Measurements from ENCODE around the gene EFCAB11.

DNA sequence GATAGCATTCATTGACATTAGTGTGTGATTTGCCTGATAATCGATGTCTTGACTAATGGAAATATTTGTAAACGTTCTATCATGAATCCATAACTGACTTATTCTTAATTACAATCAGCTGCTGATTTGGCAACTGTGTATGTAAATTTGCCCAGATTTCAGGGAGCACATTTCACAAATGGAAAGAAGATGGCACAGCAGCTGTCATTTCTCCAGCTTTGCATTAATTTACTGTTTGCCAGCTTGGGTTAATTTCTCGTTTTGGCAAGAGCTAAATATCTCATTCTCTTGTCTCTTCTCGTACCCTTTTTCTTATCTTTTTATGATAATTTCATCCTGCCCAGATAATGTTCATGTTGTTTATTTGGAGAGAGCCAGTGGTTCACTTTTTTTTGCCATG lies 24.1 kb upstream of the EFCAB11 start:
- TF ChIP-seq, protein P1, sequence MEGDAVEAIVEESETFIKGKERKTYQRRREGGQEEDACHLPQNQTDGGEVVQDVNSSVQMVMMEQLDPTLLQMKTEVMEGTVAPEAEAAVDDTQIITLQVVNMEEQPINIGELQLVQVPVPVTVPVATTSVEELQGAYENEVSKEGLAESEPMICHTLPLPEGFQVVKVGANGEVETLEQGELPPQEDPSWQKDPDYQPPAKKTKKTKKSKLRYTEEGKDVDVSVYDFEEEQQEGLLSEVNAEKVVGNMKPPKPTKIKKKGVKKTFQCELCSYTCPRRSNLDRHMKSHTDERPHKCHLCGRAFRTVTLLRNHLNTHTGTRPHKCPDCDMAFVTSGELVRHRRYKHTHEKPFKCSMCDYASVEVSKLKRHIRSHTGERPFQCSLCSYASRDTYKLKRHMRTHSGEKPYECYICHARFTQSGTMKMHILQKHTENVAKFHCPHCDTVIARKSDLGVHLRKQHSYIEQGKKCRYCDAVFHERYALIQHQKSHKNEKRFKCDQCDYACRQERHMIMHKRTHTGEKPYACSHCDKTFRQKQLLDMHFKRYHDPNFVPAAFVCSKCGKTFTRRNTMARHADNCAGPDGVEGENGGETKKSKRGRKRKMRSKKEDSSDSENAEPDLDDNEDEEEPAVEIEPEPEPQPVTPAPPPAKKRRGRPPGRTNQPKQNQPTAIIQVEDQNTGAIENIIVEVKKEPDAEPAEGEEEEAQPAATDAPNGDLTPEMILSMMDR (IDR thresholded peaks at IDR 0.05; ENCODE audit: low read length) = no peak
- no peak for TF ChIP-seq EZH2phosphoT487 (IDR thresholded peaks at IDR 0.05; ENCODE audit: low read length)
- TF ChIP-seq EZH2 (optimal IDR thresholded peaks at IDR 0.05; ENCODE audit: low read depth, low read length) = no peak

All from MM.1S (cell line).